Neural cell (in vitro differentiated cells): ENCODE results near the gene ANAPC7. TPM values are rescaled to one million over a fixed set of nuclear protein-coding genes. Genes with fewer than 3 reads are reported as not detected.

Experiments
- H2AFZ ChIP-seq: fragments of 200-600, 300-800 bp; sonication (generic), shearing (Covaris generic); 2 replicates; pipeline ENCODE4 v1.6.0; 2014; ENCODE audit warnings: low read depth, mild to moderate bottlenecking, antibody characterized with exemption, low read length, moderate library complexity
- H3F3A ChIP-seq: fragments of 200-600 bp; shearing (Covaris generic); 2 replicates; pipeline ENCODE4 v1.6.1; 2016; ENCODE audit warnings: mild to moderate bottlenecking, moderate library complexity, mixed read lengths, antibody characterized with exemption, low read length; ENCODE audit not compliant: insufficient read depth, poor library complexity, severe bottlenecking
- H3K27ac ChIP-seq: fragments of 200-600, 300-800 bp; sonication (generic), shearing (Covaris generic); 2 replicates; pipeline ENCODE4 v1.5.1; 2014; ENCODE audit warnings: mild to moderate bottlenecking, low read length, moderate library complexity
- H3K27me3 ChIP-seq: fragments of 300-800, 200-600 bp; sonication (generic), shearing (Covaris generic); 2 replicates; pipeline ENCODE4 v1.6.0; 2014; ENCODE audit warnings: mild to moderate bottlenecking, low read depth, low read length, moderate library complexity; ENCODE audit not compliant: insufficient read depth
- H3K36me3 ChIP-seq: fragments of 300-800, 200-600 bp; sonication (generic), shearing (Covaris generic); 2 replicates; pipeline ENCODE4 v1.5.1; 2014; ENCODE audit warnings: mild to moderate bottlenecking, antibody characterized with exemption, low read length, moderate library complexity; ENCODE audit not compliant: insufficient read depth
- H3K4me2 ChIP-seq: fragments of 300-800, 200-600 bp; sonication (generic), shearing (Covaris generic); 2 replicates; pipeline ENCODE4 v1.6.0; 2014; ENCODE audit warnings: mild to moderate bottlenecking, low read length
- H3K4me3 ChIP-seq: fragments of 300-800, 200-600 bp; sonication (generic), shearing (Covaris generic); 2 replicates; pipeline ENCODE4 v1.5.1; 2014; ENCODE audit warnings: mild to moderate bottlenecking, low read length, moderate library complexity
- H3K79me2 ChIP-seq: fragments of 200-600 bp; shearing (Covaris generic); replicated peaks from 2 replicates; pipeline ENCODE4 v1.6.0; 2014; ENCODE audit warnings: mild to moderate bottlenecking, low read length, moderate library complexity; ENCODE audit not compliant: insufficient read depth
- H3K9ac ChIP-seq: fragments of 300-800, 200-600 bp; sonication (generic), shearing (Covaris generic); 2 replicates; pipeline ENCODE4 v1.6.1; 2016; ENCODE audit warnings: mild to moderate bottlenecking, low read length, mixed read lengths
- H3K9me2 ChIP-seq: fragments of 200-600 bp; shearing (Covaris generic); 2 replicates; pipeline ENCODE4 v1.6.1; 2016; ENCODE audit warnings: mild to moderate bottlenecking, low read length, mixed read lengths; ENCODE audit not compliant: insufficient read depth
- H3K9me3 ChIP-seq: fragments of 200-600, 300-800 bp; sonication (generic), shearing (Covaris generic); 2 replicates; pipeline ENCODE4 v1.6.1; 2016; ENCODE audit warnings: mild to moderate bottlenecking, mixed run types, low read length, moderate library complexity, mixed read lengths
- H4K20me1 ChIP-seq: fragments of 200-600 bp; shearing (Covaris generic); 2 replicates; pipeline ENCODE4 v1.6.1; 2016; ENCODE audit warnings: mild to moderate bottlenecking, mixed run types; ENCODE audit not compliant: insufficient read depth
- EP300 ChIP-seq: fragments of 450-650 bp; conservative IDR thresholded peaks from 2 replicates; pipeline ENCODE4 v1.6.1; 2014; ENCODE audit warnings: antibody characterized with exemption, mild to moderate bottlenecking, moderate library complexity; ENCODE audit not compliant: poor library complexity, severe bottlenecking
- EZH2 ChIP-seq: fragments of 200-600, 300-800 bp; shearing (Covaris generic), sonication (generic); IDR thresholded peaks from 2 replicates; pipeline ENCODE4 v1.6.1; 2014; ENCODE audit warnings: antibody characterized with exemption, low read length, borderline replicate concordance, mild to moderate bottlenecking; ENCODE audit not compliant: insufficient read depth, poor library complexity, severe bottlenecking
- MXI1 ChIP-seq: fragments of 450-650 bp; conservative IDR thresholded peaks from 2 replicates; pipeline ENCODE4 v1.6.1; 2014; ENCODE audit warnings: antibody characterized with exemption, mild to moderate bottlenecking; ENCODE audit not compliant: poor library complexity, severe bottlenecking
- POLR2AphosphoS5 ChIP-seq: IDR thresholded peaks from 2 replicates; pipeline ENCODE4 v1.6.1; 2012
- RAD21 ChIP-seq: fragments of 450-650 bp; conservative IDR thresholded peaks from 2 replicates; pipeline ENCODE4 v1.6.1; 2014; ENCODE audit warnings: antibody characterized with exemption, mild to moderate bottlenecking, moderate library complexity
- SMC3 ChIP-seq: fragments of 450-650 bp; conservative IDR thresholded peaks from 2 replicates; pipeline ENCODE4 v1.6.1; 2014; ENCODE audit warnings: antibody characterized with exemption, mild to moderate bottlenecking, moderate library complexity; ENCODE audit not compliant: poor library complexity
- TAF1 ChIP-seq: IDR thresholded peaks from 2 replicates; pipeline ENCODE4 v1.6.1; 2012; ENCODE audit warnings: low read depth
- polyA plus RNA-seq: library from polyadenylated mRNA; depleted of rRNA; stranded (reverse); fragments of >200 nt; gene quantifications from 2 replicates; pipeline ENCODE4 v1.2.3, GENCODE V29; 2014
- TF ChIP-seq, protein P1 (sequence below): fragments of 450-650 bp; IDR thresholded peaks from 2 replicates; pipeline ENCODE4 v1.5.1; 2014; ENCODE audit warnings: antibody characterized with exemption, mild to moderate bottlenecking, moderate library complexity; ENCODE audit not compliant: poor library complexity, severe bottlenecking
- TF ChIP-seq, protein P2 (sequence below): IDR thresholded peaks from 2 replicates; pipeline ENCODE4 v1.6.1; 2012; ENCODE audit warnings: borderline replicate concordance

The ANAPC7 gene
- polyA plus RNA-seq, 1 donor from 2014 or later = 92.8 TPM

DNA sequence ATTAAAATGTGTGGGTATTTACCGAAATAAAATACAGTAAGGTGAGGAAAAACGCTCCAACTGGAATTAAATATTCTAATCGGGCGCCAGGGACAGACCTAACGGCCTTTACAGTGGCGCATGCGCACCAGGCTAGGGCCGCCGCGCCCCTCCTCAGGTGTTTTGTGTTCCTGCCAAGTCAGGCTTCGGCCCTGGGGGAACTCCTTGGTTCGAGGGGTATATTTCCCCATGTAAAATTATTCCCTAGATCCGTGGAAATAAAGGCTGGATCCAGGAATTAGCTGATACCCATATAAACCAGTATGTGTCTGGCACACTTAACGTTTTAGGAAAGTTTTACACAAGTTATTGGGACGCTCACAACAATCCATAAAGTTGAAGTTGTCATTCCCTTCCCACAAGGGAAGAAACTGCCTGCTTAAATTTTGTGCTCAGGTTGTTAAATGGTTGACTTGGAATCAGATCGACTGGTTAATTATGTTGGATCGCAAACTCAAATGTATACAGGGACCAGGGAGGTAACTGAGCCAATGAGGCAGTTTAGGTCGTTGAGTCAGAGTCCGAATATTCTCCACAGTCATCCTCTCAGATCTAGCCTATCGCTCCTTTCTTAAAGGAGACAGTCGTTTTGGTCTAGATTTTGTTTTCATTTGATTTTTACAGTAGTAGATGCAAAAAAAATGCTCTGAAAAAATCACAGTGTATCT, 621 bp upstream of the ANAPC7 start:
- Histone ChIP-seq H3F3A (peaks cover 3% of the 10 kb centered on the region), H2AFZ (peak overlapping the region; percentile 98), H3K79me2 (peaks cover 17% of the 10 kb centered on the region), H3K36me3 (no peaks in the 10 kb centered on the region), H4K20me1 (no peaks in the 10 kb centered on the region), H3K27me3 (no peaks in the 10 kb centered on the region), H3K27ac (peak overlapping the region; percentile 97), H3K4me2 (peak overlapping the region; percentile 97), H3K4me3 (peak overlapping the region; percentile 89), H3K9me3 (no peaks in the 10 kb centered on the region), H3K9ac (peak overlapping the region; percentile 87), H3K9me2 (no peaks in the 10 kb centered on the region)
- TF ChIP-seq POLR2AphosphoS5 (no peak), TAF1 (no peak), MXI1 (no peak)

DNA sequence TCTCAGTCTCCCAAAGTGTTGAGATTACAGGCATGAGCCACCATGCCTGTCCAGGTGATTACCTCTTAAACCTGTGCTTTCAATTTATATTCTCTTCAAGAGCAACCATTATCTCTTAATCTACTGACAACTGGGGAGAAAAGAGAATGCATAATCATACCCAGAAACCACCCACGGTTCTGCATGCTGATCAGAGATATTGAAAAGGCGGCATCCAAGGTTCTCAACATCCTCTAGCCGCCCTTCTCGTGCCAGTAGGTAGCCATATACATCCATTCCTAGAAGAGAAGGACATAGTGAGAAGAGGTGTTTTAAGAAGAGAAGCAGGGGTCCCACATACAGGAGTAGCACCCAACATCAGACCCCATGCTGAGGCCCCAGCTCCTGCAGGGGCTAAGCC, 20.8 kb downstream of the ANAPC7 start:
- Histone ChIP-seq H3K27me3 (no peaks in the 10 kb centered on the region), H3K27ac (no peak overlapping the region), H2AFZ (no peak overlapping the region), H3K9ac (no peak overlapping the region), H3K9me3 (no peaks in the 10 kb centered on the region), H3F3A (no peaks in the 10 kb centered on the region), H4K20me1 (no peaks in the 10 kb centered on the region), H3K9me2 (no peaks in the 10 kb centered on the region), H3K79me2 (no peaks in the 10 kb centered on the region), H3K4me3 (no peak overlapping the region), H3K36me3 (peaks cover 4% of the 10 kb centered on the region), H3K4me2 (no peak overlapping the region)
- no peak for TF ChIP-seq TAF1
- TF ChIP-seq, protein P1, sequence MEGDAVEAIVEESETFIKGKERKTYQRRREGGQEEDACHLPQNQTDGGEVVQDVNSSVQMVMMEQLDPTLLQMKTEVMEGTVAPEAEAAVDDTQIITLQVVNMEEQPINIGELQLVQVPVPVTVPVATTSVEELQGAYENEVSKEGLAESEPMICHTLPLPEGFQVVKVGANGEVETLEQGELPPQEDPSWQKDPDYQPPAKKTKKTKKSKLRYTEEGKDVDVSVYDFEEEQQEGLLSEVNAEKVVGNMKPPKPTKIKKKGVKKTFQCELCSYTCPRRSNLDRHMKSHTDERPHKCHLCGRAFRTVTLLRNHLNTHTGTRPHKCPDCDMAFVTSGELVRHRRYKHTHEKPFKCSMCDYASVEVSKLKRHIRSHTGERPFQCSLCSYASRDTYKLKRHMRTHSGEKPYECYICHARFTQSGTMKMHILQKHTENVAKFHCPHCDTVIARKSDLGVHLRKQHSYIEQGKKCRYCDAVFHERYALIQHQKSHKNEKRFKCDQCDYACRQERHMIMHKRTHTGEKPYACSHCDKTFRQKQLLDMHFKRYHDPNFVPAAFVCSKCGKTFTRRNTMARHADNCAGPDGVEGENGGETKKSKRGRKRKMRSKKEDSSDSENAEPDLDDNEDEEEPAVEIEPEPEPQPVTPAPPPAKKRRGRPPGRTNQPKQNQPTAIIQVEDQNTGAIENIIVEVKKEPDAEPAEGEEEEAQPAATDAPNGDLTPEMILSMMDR = no peak
- TF ChIP-seq EP300 = no peak
- no peak for TF ChIP-seq SMC3
- TF ChIP-seq RAD21 = no peak

DNA sequence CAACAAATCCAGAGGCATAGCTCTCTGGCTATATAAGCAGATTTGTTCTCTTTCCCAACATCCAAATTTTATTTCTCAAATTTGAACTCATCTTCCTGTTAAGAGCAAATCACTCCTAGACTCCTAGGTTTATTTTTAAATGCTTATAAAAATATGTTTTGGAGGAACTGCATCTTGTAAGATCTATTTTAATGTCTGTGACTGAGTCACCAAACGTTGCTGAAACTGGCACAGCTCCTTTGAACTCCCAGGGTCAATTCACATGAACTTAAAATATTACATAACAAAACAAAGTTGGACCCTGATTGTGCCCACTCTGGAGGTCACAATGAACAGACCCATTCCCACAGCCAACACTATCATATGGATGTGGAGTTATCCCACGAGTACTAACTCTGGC, 23.9 kb downstream of the ANAPC7 start:
- no peaks in the 10 kb centered on the region for H3K9me2 ChIP-seq
- H3K4me3 ChIP-seq = no peak overlapping the region
- H3K4me2 ChIP-seq = no peak overlapping the region

More for the DNA sequence above, 23.9 kb downstream of the ANAPC7 start:
- H3K27me3 ChIP-seq = no peaks in the 10 kb centered on the region
- H3K9ac ChIP-seq = no peak overlapping the region
- H2AFZ ChIP-seq = no peak overlapping the region
- H3K79me2 ChIP-seq = no peaks in the 10 kb centered on the region
- H3K27ac ChIP-seq = no peak overlapping the region
- TF ChIP-seq, protein P1 = no peak
- TF ChIP-seq TAF1 (no peak), MXI1 (no peak), POLR2AphosphoS5 (no peak), EZH2 (no peak), RAD21 (no peak), SMC3 (no peak), EP300 (no peak)
- TF ChIP-seq, protein P2, sequence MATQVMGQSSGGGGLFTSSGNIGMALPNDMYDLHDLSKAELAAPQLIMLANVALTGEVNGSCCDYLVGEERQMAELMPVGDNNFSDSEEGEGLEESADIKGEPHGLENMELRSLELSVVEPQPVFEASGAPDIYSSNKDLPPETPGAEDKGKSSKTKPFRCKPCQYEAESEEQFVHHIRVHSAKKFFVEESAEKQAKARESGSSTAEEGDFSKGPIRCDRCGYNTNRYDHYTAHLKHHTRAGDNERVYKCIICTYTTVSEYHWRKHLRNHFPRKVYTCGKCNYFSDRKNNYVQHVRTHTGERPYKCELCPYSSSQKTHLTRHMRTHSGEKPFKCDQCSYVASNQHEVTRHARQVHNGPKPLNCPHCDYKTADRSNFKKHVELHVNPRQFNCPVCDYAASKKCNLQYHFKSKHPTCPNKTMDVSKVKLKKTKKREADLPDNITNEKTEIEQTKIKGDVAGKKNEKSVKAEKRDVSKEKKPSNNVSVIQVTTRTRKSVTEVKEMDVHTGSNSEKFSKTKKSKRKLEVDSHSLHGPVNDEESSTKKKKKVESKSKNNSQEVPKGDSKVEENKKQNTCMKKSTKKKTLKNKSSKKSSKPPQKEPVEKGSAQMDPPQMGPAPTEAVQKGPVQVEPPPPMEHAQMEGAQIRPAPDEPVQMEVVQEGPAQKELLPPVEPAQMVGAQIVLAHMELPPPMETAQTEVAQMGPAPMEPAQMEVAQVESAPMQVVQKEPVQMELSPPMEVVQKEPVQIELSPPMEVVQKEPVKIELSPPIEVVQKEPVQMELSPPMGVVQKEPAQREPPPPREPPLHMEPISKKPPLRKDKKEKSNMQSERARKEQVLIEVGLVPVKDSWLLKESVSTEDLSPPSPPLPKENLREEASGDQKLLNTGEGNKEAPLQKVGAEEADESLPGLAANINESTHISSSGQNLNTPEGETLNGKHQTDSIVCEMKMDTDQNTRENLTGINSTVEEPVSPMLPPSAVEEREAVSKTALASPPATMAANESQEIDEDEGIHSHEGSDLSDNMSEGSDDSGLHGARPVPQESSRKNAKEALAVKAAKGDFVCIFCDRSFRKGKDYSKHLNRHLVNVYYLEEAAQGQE = no peak
- no peaks in the 10 kb centered on the region for H3F3A ChIP-seq
- H4K20me1 ChIP-seq = no peaks in the 10 kb centered on the region
- H3K9me3 ChIP-seq = no peaks in the 10 kb centered on the region
- no peaks in the 10 kb centered on the region for H3K36me3 ChIP-seq
